Measurements from ENCODE around the gene TNFRSF12A.

Gene TNFRSF12A

GRCh38 chr16:3020247-3020603 lies at the start of gene TNFRSF12A:
TNFRSF12A (plus strand) TSS chr16:3020368; CDS start chr16:3020398, 30 bp downstream.
- CTCF ChIA-PET = interaction anchor here (1.1 to 4.1 kb wide), 6 partner anchors 8 to 18 kb away, joined by 3 to 41 read pairs (median 10); no protein-coding TSS in a partner anchor
- POLR2A ChIA-PET = interaction anchor here (0.5 to 11.9 kb wide), 21 partner anchors 8 to 1056 kb away, joined by 3 to 247 read pairs (median 6); partner anchors contain the start of genes FLYWCH1, KREMEN2, PAQR4 and PGP
- Histone ChIP-seq H3K4me3 (ENCODE audit: low read depth, low read length) (peak within 1 kb of the TSS; percentile 75), H3K27ac (ENCODE audit: extremely low read depth, low read depth, low read length) (peak within 1 kb of the TSS; percentile 54), H3K4me1 (ENCODE audit: control insufficient read depth, insufficient read depth, low read length) (peaks cover 21% of the 10 kb centered on the region), H3K36me3 (ENCODE audit: control insufficient read depth in 2 of 2, insufficient read depth in 1 of 2, low read length in 2 of 2) (no peaks in the 10 kb centered on the region), H3K9me3 (ENCODE audit: control insufficient read depth, insufficient read depth, low read depth, low read length) (no peaks in the 10 kb centered on the region)
- TF ChIP-seq ZNF785 (tag by site-specific recombination; IDR thresholded peaks at IDR 0.05) (no peak), ZBTB26 (tag by site-specific recombination; optimal IDR thresholded peaks at IDR 0.05) (peak; percentile 24), ZNF560 (tag by site-specific recombination; IDR thresholded peaks at IDR 0.05; ENCODE audit: borderline replicate concordance) (no peak), ZNF518A (tag by site-specific recombination; conservative IDR thresholded peaks at IDR 0.05; ENCODE audit: low read depth) (no peak), ZXDB (tag by site-specific recombination; IDR thresholded peaks at IDR 0.05) (no peak), ZNF510 (tag by site-specific recombination; IDR thresholded peaks at IDR 0.05; ENCODE audit: insufficient replicate concordance) (no peak), ELK4 (IDR thresholded peaks at IDR 0.05; ENCODE audit: borderline replicate concordance, low read depth, low read length) (no peak), ZNF311 (tag by site-specific recombination; IDR thresholded peaks at IDR 0.05; ENCODE audit: borderline replicate concordance) (no peak), ZNF473 (tag by site-specific recombination; IDR thresholded peaks at IDR 0.05) (no peak), ZNF335 (tag by site-specific recombination; conservative IDR thresholded peaks at IDR 0.05) (no peak), ZNF660 (tag by site-specific recombination; IDR thresholded peaks at IDR 0.05) (no peak), ZNF292 (tag by site-specific recombination; IDR thresholded peaks at IDR 0.05; ENCODE audit: borderline replicate concordance, low read depth) (no peak), ZNF433 (tag by site-specific recombination; IDR thresholded peaks at IDR 0.05; ENCODE audit: low read depth) (no peak), MEIS1 (CRISPR knock-in tag; IDR thresholded peaks at IDR 0.05; ENCODE audit: borderline replicate concordance) (no peak), ZNF561 (tag by site-specific recombination; IDR thresholded peaks at IDR 0.05; ENCODE audit: borderline replicate concordance) (peak; percentile 22; the same call in 1 of the 2 replicates)
- TF ChIP-seq, protein P1, sequence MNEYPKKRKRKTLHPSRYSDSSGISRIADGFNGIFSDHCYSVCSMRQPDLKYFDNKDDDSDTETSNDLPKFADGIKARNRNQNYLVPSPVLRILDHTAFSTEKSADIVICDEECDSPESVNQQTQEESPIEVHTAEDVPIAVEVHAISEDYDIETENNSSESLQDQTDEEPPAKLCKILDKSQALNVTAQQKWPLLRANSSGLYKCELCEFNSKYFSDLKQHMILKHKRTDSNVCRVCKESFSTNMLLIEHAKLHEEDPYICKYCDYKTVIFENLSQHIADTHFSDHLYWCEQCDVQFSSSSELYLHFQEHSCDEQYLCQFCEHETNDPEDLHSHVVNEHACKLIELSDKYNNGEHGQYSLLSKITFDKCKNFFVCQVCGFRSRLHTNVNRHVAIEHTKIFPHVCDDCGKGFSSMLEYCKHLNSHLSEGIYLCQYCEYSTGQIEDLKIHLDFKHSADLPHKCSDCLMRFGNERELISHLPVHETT (tag by site-specific recombination; IDR thresholded peaks at IDR 0.05) = no peak
- TF ChIP-seq, protein P2, sequence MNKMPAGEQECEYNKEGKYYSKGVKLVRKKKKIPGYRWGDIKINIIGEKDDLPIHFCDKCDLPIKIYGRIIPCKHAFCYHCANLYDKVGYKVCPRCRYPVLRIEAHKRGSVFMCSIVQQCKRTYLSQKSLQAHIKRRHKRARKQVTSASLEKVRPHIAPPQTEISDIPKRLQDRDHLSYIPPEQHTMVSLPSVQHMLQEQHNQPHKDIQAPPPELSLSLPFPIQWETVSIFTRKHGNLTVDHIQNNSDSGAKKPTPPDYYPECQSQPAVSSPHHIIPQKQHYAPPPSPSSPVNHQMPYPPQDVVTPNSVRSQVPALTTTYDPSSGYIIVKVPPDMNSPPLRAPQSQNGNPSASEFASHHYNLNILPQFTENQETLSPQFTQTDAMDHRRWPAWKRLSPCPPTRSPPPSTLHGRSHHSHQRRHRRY (tag by site-specific recombination; IDR thresholded peaks at IDR 0.05) = no peak
- TF ChIP-seq, protein P3, sequence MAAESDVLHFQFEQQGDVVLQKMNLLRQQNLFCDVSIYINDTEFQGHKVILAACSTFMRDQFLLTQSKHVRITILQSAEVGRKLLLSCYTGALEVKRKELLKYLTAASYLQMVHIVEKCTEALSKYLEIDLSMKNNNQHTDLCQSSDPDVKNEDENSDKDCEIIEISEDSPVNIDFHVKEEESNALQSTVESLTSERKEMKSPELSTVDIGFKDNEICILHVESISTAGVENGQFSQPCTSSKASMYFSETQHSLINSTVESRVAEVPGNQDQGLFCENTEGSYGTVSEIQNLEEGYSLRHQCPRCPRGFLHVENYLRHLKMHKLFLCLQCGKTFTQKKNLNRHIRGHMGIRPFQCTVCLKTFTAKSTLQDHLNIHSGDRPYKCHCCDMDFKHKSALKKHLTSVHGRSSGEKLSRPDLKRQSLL (tag by site-specific recombination; IDR thresholded peaks at IDR 0.05) = 0 out of 2 replicates have a peak, but pooled peaks have one; percentile 5
- TF ChIP-seq, protein P4, sequence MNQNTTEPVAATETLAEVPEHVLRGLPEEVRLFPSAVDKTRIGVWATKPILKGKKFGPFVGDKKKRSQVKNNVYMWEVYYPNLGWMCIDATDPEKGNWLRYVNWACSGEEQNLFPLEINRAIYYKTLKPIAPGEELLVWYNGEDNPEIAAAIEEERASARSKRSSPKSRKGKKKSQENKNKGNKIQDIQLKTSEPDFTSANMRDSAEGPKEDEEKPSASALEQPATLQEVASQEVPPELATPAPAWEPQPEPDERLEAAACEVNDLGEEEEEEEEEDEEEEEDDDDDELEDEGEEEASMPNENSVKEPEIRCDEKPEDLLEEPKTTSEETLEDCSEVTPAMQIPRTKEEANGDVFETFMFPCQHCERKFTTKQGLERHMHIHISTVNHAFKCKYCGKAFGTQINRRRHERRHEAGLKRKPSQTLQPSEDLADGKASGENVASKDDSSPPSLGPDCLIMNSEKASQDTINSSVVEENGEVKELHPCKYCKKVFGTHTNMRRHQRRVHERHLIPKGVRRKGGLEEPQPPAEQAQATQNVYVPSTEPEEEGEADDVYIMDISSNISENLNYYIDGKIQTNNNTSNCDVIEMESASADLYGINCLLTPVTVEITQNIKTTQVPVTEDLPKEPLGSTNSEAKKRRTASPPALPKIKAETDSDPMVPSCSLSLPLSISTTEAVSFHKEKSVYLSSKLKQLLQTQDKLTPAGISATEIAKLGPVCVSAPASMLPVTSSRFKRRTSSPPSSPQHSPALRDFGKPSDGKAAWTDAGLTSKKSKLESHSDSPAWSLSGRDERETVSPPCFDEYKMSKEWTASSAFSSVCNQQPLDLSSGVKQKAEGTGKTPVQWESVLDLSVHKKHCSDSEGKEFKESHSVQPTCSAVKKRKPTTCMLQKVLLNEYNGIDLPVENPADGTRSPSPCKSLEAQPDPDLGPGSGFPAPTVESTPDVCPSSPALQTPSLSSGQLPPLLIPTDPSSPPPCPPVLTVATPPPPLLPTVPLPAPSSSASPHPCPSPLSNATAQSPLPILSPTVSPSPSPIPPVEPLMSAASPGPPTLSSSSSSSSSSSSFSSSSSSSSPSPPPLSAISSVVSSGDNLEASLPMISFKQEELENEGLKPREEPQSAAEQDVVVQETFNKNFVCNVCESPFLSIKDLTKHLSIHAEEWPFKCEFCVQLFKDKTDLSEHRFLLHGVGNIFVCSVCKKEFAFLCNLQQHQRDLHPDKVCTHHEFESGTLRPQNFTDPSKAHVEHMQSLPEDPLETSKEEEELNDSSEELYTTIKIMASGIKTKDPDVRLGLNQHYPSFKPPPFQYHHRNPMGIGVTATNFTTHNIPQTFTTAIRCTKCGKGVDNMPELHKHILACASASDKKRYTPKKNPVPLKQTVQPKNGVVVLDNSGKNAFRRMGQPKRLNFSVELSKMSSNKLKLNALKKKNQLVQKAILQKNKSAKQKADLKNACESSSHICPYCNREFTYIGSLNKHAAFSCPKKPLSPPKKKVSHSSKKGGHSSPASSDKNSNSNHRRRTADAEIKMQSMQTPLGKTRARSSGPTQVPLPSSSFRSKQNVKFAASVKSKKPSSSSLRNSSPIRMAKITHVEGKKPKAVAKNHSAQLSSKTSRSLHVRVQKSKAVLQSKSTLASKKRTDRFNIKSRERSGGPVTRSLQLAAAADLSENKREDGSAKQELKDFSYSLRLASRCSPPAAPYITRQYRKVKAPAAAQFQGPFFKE (tag by site-specific recombination; IDR thresholded peaks at IDR 0.05; ENCODE audit: borderline replicate concordance) = no peak
